Esophagus squamous epithelium (tissue), 5 donors: ENCODE results near the gene GABRR2. TPM values are rescaled to one million over a fixed set of nuclear protein-coding genes. Genes with fewer than 3 reads are reported as not detected.

Experiments
- DNase-seq: peaks from one replicate; lab custom pipeline; 2025; lab: John Stamatoyannopoulos, UW
- H3K27ac ChIP-seq, 4 donors: fragments of 200-600 bp; sonication (generic); one replicate each; pipeline ENCODE4 v1.5.1; 2016 to 2019; ENCODE audit warnings: mild to moderate bottlenecking in 1 of 4
- H3K27me3 ChIP-seq, 4 donors: fragments of 200-600 bp; sonication (generic); 1 replicate in 3 of 4; 2 replicates in 1 of 4; pipeline versions ENCODE4 v1.5.1 to v1.6.0; 2017 to 2021; ENCODE audit warnings: antibody characterized with exemption in 1 of 4
- H3K36me3 ChIP-seq, 3 donors: fragments of 200-600 bp; sonication (generic); one replicate each; pipeline ENCODE4 v1.5.1; 2016 to 2019
- H3K4me1 ChIP-seq, 3 donors: fragments of 200-600 bp; sonication (generic); one replicate each; pipeline ENCODE4 v1.5.1; 2017 to 2019
- H3K4me3 ChIP-seq, 4 donors: fragments of 200-600 bp; sonication (generic); 1 replicate in 3 of 4; 2 replicates in 1 of 4; pipeline ENCODE4 v1.5.1; 2016 to 2019; ENCODE audit warnings: mild to moderate bottlenecking in 2 of 4, moderate library complexity in 1 of 4
- H3K9me3 ChIP-seq, 3 donors: fragments of 200-600 bp; sonication (generic); one replicate each; pipeline ENCODE4 v1.5.1; 2016 to 2019
- POLR2A ChIP-seq, 4 donors: fragments of 450-650 bp; IDR thresholded peaks; one replicate each; pipeline ENCODE4 v1.6.1; 2017; ENCODE audit warnings: antibody characterized with exemption in 4 of 4, mild to moderate bottlenecking in 4 of 4, moderate library complexity in 3 of 4
- WGBS, 2 donors: methylation state at CpG; one replicate each; pipeline ENCODE4 v1.1.5; 2018; 5-methylcytosine and 5-hydroxymethylcytosine counted together
- intact Hi-C: fragments of 100-400 bp; cut with DNase I; formaldehyde crosslinking; loops from one replicate; pipeline ENCODE4 v1.15.0; 2022
- total RNA-seq, 4 donors: library from RNA; depleted of rRNA; stranded (reverse); fragments of >200 nt; gene quantifications; one replicate each; pipeline ENCODE4 v1.1.0, GENCODE V29; 2016
- TF ChIP-seq, protein P1 (sequence below), 6 experiments: fragments of 450-650 bp in 4 of 6; fragments of 200-600 bp in 2 of 6; sonication (generic) in 2 of 6; IDR thresholded peaks; one replicate each; pipeline ENCODE4 v1.5.1; 2016 to 2019; ENCODE audit warnings: antibody characterized with exemption in 6 of 6, mild to moderate bottlenecking in 4 of 6, moderate library complexity in 4 of 6
- donor health status: DM: yes; HTN: yes; CAD: no.

The GABRR2 gene
- total RNA-seq, 4 donors from 2014 or later: 0.19 TPM; not detected in 3

- DNase-seq: no peak
- intact Hi-C loops: no loop called here
- no peaks in the 10 kb centered on the region for H3K27me3 ChIP-seq
- H3K36me3 ChIP-seq: no peaks in the 10 kb centered on the region
- no peak overlapping the region for H3K4me3 ChIP-seq
- H3K4me1 ChIP-seq: peaks cover 7 to 24% (median 16%) of the 10 kb centered on the region in 3 donors
- no peak for TF ChIP-seq POLR2A (IDR thresholded peaks at IDR 0.05)
- TF ChIP-seq, protein P1, sequence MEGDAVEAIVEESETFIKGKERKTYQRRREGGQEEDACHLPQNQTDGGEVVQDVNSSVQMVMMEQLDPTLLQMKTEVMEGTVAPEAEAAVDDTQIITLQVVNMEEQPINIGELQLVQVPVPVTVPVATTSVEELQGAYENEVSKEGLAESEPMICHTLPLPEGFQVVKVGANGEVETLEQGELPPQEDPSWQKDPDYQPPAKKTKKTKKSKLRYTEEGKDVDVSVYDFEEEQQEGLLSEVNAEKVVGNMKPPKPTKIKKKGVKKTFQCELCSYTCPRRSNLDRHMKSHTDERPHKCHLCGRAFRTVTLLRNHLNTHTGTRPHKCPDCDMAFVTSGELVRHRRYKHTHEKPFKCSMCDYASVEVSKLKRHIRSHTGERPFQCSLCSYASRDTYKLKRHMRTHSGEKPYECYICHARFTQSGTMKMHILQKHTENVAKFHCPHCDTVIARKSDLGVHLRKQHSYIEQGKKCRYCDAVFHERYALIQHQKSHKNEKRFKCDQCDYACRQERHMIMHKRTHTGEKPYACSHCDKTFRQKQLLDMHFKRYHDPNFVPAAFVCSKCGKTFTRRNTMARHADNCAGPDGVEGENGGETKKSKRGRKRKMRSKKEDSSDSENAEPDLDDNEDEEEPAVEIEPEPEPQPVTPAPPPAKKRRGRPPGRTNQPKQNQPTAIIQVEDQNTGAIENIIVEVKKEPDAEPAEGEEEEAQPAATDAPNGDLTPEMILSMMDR (IDR thresholded peaks at IDR 0.05): no peak
- no peaks in the 10 kb centered on the region for H3K9me3 ChIP-seq
- WGBS, 2 donors: 87 to 92% methylated on average over 18 to 19 of the region's 25 CpGs
- H3K27ac ChIP-seq: no peak overlapping the region
Measured at GRCh38 chr6:89301586-89302194, 13.4 kb downstream of the GABRR2 start.

DNA sequence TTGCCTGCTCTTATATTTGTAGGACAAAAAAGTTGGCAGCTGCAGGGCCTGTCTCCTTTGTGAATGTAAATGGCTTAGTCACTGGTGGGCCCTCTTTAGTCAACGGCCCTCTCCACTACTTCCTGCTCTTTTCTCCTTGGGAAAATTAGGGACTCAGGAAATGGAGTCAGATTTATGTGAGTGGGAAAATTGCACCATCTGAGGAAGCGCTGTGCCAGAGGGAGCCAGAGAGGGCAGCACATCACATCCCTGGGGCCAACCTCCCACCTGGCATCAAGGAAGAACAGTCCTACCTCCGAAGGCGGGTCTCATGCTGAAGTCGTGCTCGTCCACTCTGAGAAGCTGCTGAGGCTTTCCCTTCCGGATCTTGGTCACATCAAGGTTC lies 15.6 kb downstream of the GABRR2 start:
- Histone ChIP-seq H3K9me3 (no peaks in the 10 kb centered on the region), H3K27me3 (no peaks in the 10 kb centered on the region), H3K27ac (peak overlapping the region in 2 of 4 donors; percentile 77 to 82), H3K4me3 (no peak overlapping the region), H3K4me1 (peaks cover 7 to 24% (median 16%) of the 10 kb centered on the region in 3 donors), H3K36me3 (no peaks in the 10 kb centered on the region)
- no peak for TF ChIP-seq POLR2A (IDR thresholded peaks at IDR 0.05)
- TF ChIP-seq, protein P1 (IDR thresholded peaks at IDR 0.05): peak in 1 of 6 experiments; percentile 37
- intact Hi-C loops: no loop called here
- WGBS, 2 donors: 33 to 77% methylated on average over 1 to 7 of the region's 7 CpGs
- DNase-seq: no peak

DNA sequence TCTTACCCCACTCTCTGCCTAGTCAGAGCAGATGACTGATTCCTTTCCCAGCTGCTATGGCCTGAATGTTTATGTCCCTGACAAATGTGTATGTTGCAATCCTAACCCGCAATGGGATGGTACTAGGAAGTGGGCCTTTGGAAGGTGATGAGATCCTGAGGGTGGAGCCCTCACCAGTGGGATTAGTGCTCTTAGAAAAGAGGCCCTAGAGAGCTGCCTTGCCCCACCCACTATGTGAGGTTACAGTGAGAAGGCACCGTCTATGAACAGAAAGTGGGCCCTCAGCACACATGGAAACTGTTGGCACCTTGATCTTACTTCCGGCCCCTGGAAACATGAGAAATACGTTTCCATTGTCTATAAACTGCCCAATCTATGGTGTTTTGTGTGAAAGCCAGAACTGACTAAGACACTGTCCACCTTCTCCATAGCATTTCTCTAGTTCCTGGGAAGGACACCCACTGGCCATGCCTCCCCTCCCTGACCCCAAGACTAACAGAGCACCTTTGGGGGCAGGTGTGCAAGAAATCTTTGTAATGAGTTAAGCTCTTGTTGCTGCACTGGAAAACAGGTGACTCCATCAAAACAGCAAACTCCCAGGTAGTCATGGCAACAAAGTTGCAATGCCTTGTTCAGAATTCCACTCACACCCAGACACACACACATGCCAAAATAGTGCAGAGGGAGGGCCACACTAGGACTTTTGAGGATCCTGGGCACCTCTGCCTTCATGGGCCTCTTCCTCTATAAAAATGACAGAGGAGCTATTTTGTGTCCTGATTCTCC lies 16.2 kb downstream of the GABRR2 start:
- intact Hi-C loops: no loop called here
- WGBS, 2 donors: 40 to 48% methylated on average over 4 of the region's 4 CpGs
- H3K4me1 ChIP-seq: peaks cover 7 to 24% (median 16%) of the 10 kb centered on the region in 3 donors
- TF ChIP-seq POLR2A (IDR thresholded peaks at IDR 0.05): no peak
- TF ChIP-seq, protein P1 (IDR thresholded peaks at IDR 0.05): no peak
- no peaks in the 10 kb centered on the region for H3K27me3 ChIP-seq
- H3K36me3 ChIP-seq: no peaks in the 10 kb centered on the region
- no peaks in the 10 kb centered on the region for H3K9me3 ChIP-seq
- no peak for DNase-seq
- no peak overlapping the region for H3K4me3 ChIP-seq
- H3K27ac ChIP-seq: peak overlapping the region; percentile 69 to 82 (median 74)

GRCh38 chr6:89297695-89298351 lies 17.3 kb downstream of the GABRR2 start:
- H3K9me3 ChIP-seq: no peaks in the 10 kb centered on the region
- intact Hi-C loops: no loop called here
- H3K27ac ChIP-seq: peak overlapping the region; percentile 69 to 82 (median 74)
- H3K4me1 ChIP-seq: peaks cover 7 to 24% (median 16%) of the 10 kb centered on the region in 3 donors
- H3K4me3 ChIP-seq: peak overlapping the region in 3 of 4 donors; percentile 17 to 43 (median 22)
- H3K27me3 ChIP-seq: no peaks in the 10 kb centered on the region
- whole genome bisulfite sequencing, 2 donors: 11 to 23% methylated on average over 12 of the region's 12 CpGs
- DNase-seq: no peak
- TF ChIP-seq POLR2A (IDR thresholded peaks at IDR 0.05): no peak
- TF ChIP-seq, protein P1 (IDR thresholded peaks at IDR 0.05): no peak
- H3K36me3 ChIP-seq: no peaks in the 10 kb centered on the region
